ENCODE measurements around the gene DUSP16.

Gene DUSP16

GRCh38 chr12:12425001-12425400 is 137.7 kb downstream of the DUSP16 start:
- Histone ChIP-seq H3K27me3 (ENCODE audit: insufficient read depth, poor library complexity, severe bottlenecking) (no peaks in the 10 kb centered on the region), H3K4me3 (replicated peaks; ENCODE audit: insufficient read depth, low read length) (no peak overlapping the region), H3K27ac (replicated peaks) (no peak overlapping the region)
- no peak for DNase-seq (ENCODE audit: low read depth in 1 of 2, low spot score in 1 of 2)
- TF ChIP-seq CTCF (IDR thresholded peaks at IDR 0.05; ENCODE audit: insufficient read depth, low read length) (no peak), SPI1 (IDR thresholded peaks at IDR 0.05; ENCODE audit: borderline replicate concordance, low read depth) (no peak), GABPA (IDR thresholded peaks at IDR 0.05; ENCODE audit: low read depth) (no peak), POLR2AphosphoS5 (IDR thresholded peaks at IDR 0.05; ENCODE audit: low read depth) (no peak)
- TF ChIP-seq, protein P1, sequence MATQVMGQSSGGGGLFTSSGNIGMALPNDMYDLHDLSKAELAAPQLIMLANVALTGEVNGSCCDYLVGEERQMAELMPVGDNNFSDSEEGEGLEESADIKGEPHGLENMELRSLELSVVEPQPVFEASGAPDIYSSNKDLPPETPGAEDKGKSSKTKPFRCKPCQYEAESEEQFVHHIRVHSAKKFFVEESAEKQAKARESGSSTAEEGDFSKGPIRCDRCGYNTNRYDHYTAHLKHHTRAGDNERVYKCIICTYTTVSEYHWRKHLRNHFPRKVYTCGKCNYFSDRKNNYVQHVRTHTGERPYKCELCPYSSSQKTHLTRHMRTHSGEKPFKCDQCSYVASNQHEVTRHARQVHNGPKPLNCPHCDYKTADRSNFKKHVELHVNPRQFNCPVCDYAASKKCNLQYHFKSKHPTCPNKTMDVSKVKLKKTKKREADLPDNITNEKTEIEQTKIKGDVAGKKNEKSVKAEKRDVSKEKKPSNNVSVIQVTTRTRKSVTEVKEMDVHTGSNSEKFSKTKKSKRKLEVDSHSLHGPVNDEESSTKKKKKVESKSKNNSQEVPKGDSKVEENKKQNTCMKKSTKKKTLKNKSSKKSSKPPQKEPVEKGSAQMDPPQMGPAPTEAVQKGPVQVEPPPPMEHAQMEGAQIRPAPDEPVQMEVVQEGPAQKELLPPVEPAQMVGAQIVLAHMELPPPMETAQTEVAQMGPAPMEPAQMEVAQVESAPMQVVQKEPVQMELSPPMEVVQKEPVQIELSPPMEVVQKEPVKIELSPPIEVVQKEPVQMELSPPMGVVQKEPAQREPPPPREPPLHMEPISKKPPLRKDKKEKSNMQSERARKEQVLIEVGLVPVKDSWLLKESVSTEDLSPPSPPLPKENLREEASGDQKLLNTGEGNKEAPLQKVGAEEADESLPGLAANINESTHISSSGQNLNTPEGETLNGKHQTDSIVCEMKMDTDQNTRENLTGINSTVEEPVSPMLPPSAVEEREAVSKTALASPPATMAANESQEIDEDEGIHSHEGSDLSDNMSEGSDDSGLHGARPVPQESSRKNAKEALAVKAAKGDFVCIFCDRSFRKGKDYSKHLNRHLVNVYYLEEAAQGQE (IDR thresholded peaks at IDR 0.05; ENCODE audit: insufficient replicate concordance, low read depth), result no peak
